Vagina (tissue), 2 donors: ENCODE data around the gene ACTL7A.

Experiments
- CTCF ChIP-seq, 3 experiments: fragments of 450-650 bp in 2 of 3; fragments of 200-600 bp in 1 of 3; sonication (generic) in 1 of 3; IDR thresholded peaks; one replicate each; pipeline ENCODE4 v1.5.1; 2017 to 2019; ENCODE audit warnings: antibody characterized with exemption in 3 of 3, mild to moderate bottlenecking in 2 of 3, moderate library complexity in 2 of 3
- POLR2AphosphoS5 ChIP-seq, 2 donors: sonication (generic); formaldehyde crosslinking; IDR thresholded peaks; one replicate each; pipeline ENCODE4 v1.9.0; 2017; ENCODE audit warnings: antibody characterized with exemption in 2 of 2, mild to moderate bottlenecking in 2 of 2, low read depth in 1 of 2; ENCODE audit not compliant: insufficient read depth in 1 of 2

GRCh38 chr9:108897324-108898096 lies 35.4 kb downstream of the ACTL7A start:
- TF ChIP-seq POLR2AphosphoS5 (IDR thresholded peaks at IDR 0.05; ENCODE audit: insufficient read depth in 1 of 2, low read depth in 1 of 2): no peak
- no peak for TF ChIP-seq CTCF (IDR thresholded peaks at IDR 0.05)
